ENCODE results near the gene THBS1.

The THBS1 gene

DNA sequence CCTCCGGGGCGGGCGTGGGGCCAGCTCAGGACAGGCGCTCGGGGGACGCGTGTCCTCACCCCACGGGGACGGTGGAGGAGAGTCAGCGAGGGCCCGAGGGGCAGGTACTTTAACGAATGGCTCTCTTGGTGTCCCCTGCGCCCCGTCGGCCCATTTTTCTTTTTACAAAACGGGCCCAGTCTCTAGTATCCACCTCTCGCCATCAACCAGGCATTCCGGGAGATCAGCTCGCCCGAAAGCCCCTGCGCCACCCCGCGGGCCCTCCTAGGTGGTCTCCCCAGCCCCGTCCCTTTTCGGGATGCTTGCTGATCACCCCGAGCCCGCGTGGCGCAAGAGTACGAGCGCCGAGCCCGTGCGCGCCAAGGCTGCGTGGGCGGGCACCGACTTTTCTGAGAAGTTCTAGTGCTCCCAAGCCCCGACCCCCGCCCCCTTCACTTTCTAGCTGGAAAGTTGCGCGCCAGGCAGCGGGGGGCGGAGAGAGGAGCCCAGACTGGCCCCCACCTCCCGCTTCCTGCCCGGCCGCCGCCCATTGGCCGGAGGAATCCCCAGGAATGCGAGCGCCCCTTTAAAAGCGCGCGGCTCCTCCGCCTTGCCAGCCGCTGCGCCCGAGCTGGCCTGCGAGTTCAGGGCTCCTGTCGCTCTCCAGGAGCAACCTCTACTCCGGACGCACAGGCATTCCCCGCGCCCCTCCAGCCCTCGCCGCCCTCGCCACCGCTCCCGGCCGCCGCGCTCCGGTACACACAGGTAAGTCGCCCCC lies at the start of gene THBS1:
TSS of gene THBS1 (plus strand) at position 595 of the 757 bp plus-strand sequence. CDS start 779 bp downstream, outside the sequence.
- no peak for TF ChIP-seq ZNF274 (IDR thresholded peaks at IDR 0.05; ENCODE audit: low read depth, low read length)
- peak within 1 kb of the TSS; percentile 12; the same call in 1 of the 2 replicates for H3K4me3 ChIP-seq (ENCODE audit: low read length)

GRCh38 chr15:39534996-39535395 lies 45.9 kb upstream of the THBS1 start:
- H3K4me3 ChIP-seq (ENCODE audit: low read length): no peak overlapping the region
- TF ChIP-seq ZNF274 (IDR thresholded peaks at IDR 0.05; ENCODE audit: low read depth, low read length): no peak

- TF ChIP-seq ZNF274 (IDR thresholded peaks at IDR 0.05; ENCODE audit: low read depth, low read length): no peak
- no peak overlapping the region for H3K4me3 ChIP-seq (ENCODE audit: low read length)
These were observed 45.4 kb upstream of the THBS1 start for GRCh38 chr15:39535466-39535865.

GRCh38 chr15:39538936-39539335 lies 41.9 kb upstream of the THBS1 start:
- no peak for TF ChIP-seq ZNF274 (IDR thresholded peaks at IDR 0.05; ENCODE audit: low read depth, low read length)
- H3K4me3 ChIP-seq (ENCODE audit: low read length): no peak overlapping the region

GRCh38 chr15:39539466-39539865 lies 41.4 kb upstream of the THBS1 start:
- H3K4me3 ChIP-seq (ENCODE audit: low read length): no peak overlapping the region
- TF ChIP-seq ZNF274 (IDR thresholded peaks at IDR 0.05; ENCODE audit: low read depth, low read length): no peak

DNA sequence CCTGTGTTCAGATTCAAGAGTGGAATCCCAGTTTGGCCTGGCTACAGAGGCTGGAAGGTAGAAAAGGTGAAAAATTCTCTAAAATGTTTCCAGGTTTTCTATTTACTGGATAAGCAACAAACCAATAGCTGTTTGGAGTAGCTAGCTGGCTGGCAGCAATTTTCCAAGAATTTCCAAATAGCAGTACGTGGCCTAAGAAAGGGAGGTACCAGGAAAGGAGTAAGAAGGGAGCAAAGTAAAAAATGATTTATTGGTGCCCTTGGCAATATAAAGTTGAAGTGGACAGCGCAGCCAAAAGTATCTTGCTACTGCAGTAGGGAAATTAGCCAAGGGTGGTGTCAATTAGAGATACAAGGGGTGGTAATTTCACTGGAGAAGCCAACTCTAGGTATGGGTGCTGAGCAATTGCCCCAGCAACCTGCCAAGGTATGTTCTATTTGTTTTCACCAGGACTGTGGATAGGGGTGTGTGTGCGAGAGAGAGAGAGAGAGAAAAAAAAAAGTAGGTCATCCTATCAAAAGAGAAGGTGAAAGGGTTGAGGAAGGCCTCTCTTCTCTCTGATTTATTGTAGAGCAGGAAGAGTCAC lies 40.8 kb upstream of the THBS1 start:
- H3K4me3 ChIP-seq (ENCODE audit: low read length): no peak overlapping the region
- TF ChIP-seq ZNF274 (IDR thresholded peaks at IDR 0.05; ENCODE audit: low read depth, low read length): no peak

- no peak for TF ChIP-seq ZNF274 (IDR thresholded peaks at IDR 0.05; ENCODE audit: low read depth, low read length)
- H3K4me3 ChIP-seq (ENCODE audit: low read length): no peak overlapping the region
These were observed 38.4 kb upstream of the THBS1 start for GRCh38 chr15:39542385-39543065.

- TF ChIP-seq ZNF274 (IDR thresholded peaks at IDR 0.05; ENCODE audit: low read depth, low read length): no peak
- H3K4me3 ChIP-seq (ENCODE audit: low read length): no peak overlapping the region
These were observed 37.2 kb upstream of the THBS1 start for GRCh38 chr15:39543651-39544050.

- H3K4me3 ChIP-seq (ENCODE audit: low read length): no peak overlapping the region
- TF ChIP-seq ZNF274 (IDR thresholded peaks at IDR 0.05; ENCODE audit: low read depth, low read length): no peak
These were observed 34.0 kb upstream of the THBS1 start for GRCh38 chr15:39546842-39547241.

DNA sequence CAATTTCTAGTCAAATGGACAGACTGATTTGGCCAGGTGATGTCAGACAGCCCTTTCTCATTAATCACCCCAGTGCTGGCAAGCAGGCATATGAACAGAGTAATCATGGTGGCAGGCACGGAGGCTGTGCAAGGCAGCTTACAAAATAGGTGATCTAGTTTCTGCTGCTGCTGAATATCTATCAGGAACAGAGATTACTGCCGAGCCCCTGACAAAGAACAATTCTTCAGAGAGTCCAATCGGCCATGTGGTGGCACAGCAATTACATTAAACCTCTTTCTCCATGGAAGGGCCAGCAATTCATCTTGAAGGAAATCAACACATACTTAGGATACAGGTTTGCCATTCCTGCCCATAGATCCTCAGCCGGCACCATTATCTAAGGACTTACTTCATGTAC lies 32.3 kb upstream of the THBS1 start:
- no peak for TF ChIP-seq ZNF274 (IDR thresholded peaks at IDR 0.05; ENCODE audit: low read depth, low read length)
- no peak overlapping the region for H3K4me3 ChIP-seq (ENCODE audit: low read length)

GRCh38 chr15:39549912-39550311 lies 31.0 kb upstream of the THBS1 start:
- no peak for TF ChIP-seq ZNF274 (IDR thresholded peaks at IDR 0.05; ENCODE audit: low read depth, low read length)
- no peak overlapping the region for H3K4me3 ChIP-seq (ENCODE audit: low read length)

DNA sequence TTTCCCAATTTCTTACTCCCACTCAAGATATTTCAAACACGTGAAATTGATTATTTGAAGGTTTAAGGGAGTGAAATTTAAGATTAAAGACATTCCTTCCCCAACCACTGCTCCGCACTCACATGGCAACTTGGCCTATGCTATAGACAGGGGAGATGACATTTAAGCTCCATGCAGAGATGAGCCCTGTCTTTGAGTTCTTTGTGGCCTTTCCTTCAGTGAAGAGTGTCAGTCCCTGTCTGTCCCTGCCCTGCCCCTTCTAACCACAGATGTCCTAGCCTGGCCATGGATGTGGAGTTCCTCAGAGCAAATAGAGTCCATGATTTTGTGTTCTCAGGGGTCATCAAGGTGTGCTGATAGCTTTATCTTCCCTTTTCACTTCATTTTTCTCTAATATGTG lies 29.4 kb upstream of the THBS1 start:
- TF ChIP-seq ZNF274 (IDR thresholded peaks at IDR 0.05; ENCODE audit: low read depth, low read length): no peak
- no peak overlapping the region for H3K4me3 ChIP-seq (ENCODE audit: low read length)

DNA sequence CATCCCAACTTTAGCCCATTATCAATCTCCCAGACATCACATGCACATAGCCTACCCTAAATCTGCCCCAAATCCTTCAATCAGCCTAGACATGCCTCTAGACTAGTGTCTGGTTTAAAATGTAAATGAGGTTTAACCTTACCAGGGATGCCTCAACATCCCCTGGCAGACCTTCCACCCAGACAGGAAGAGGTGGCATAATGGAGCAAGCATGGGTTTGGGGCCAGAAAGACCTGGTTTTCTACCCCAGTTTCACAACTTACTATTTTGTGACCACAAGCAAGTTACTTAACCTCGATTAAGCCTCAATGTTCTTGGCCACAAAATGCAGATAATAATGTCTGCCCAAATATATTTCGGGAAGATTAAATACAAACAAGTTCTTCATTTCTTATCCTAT lies 28.3 kb upstream of the THBS1 start:
- TF ChIP-seq ZNF274 (IDR thresholded peaks at IDR 0.05; ENCODE audit: low read depth, low read length): no peak
- H3K4me3 ChIP-seq (ENCODE audit: low read length): no peak overlapping the region

DNA sequence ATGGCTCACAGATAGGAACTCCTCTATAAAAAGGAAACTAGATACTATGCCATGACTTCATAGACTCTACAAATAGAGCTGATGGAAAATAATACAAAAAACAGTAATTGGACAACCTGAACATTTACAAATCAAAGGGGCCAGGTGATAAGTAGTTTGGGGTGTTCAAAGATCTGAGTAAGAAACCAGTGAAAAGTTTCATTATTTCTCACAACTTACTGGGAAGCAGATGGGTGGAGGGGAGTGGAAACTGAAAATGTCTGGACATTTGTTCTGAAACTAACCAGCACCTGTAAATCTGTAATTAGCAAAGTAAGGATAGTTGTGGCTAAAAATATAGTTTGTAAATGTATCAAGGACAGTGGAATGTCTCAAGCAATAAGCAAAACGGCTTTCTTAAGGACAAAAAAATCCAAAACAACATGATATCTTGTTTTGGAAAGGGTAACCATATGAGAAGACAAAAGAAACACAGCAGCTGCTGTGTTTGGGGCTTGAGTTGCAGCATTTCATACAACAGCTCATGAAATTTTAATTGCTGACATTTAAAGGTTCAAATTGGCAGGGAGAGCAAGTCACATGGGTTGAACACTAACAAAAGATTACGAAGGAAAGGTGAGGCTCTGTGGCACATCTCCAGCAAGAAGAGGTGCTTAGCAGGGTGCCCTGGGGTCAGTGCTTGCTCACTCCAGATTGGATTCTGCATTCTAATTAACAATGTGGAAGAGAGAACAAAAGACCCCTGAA lies 26.8 kb upstream of the THBS1 start:
- TF ChIP-seq ZNF274 (IDR thresholded peaks at IDR 0.05; ENCODE audit: low read depth, low read length): no peak
- H3K4me3 ChIP-seq (ENCODE audit: low read length): no peak overlapping the region; the same call in 1 of the 2 replicates
